GM12878 (cell line): Measurements from ENCODE around the gene OTOGL. TPM values are rescaled to one million over a fixed set of nuclear protein-coding genes. Genes with fewer than 3 reads are reported as not detected.

Experiments
- ATAC-seq: fragments of 200-7000 bp; cut with Tn5 transposase; 3 replicates; pipeline ENCODE4 v1.9.1; 2020; ENCODE audit warnings: mild to moderate bottlenecking, moderate library complexity
- BruUV-seq: library from RNA; stranded (reverse); fragments of 400-500 nt; replicated peaks from 2 replicates; lab custom pipeline; 2021; lab: Mats Ljungman, UMichigan
- CTCF ChIA-PET: fragments of 300-600 bp; sonication (Branson Sonifier 250); formaldehyde crosslinking; extraction: SDS; loops from one replicate; lab custom pipeline; 2021; ENCODE audit warnings: inconsistent platforms; lab: Yijun Ruan, JAX
- POLR2A ChIA-PET: fragments of 350-600 bp; formaldehyde crosslinking; extraction: SDS; loops from one replicate; lab custom pipeline; 2021; ENCODE audit warnings: inconsistent platforms; lab: Charles Lee
- RAD21 ChIA-PET: fragments of 300-600 bp; sonication (Branson Sonifier 250); formaldehyde crosslinking; loops from one replicate; lab custom pipeline; 2023; ENCODE audit warnings: antibody characterized with exemption; ENCODE audit not compliant: unreplicated experiment; lab: Charles Lee
- SMC1A ChIA-PET: fragments of 300-600 bp; sonication (Branson Sonifier 250); formaldehyde crosslinking; loops from one replicate; lab custom pipeline; 2023; ENCODE audit not compliant: unreplicated experiment, uncharacterized antibody; lab: Charles Lee
- DNase-seq: peaks from one replicate; pipeline ENCODE4 v3.0.0-alpha.2; 2011; ENCODE audit warnings: low read depth, low spot score
- FAIRE-seq: peaks from 3 replicates; lab custom pipeline; 2011; peaks lifted over from hg19 to GRCh38; lab: Jason Lieb, UNC
- H2AFZ ChIP-seq: 2 replicates; pipeline ENCODE4 v1.6.0; 2011; ENCODE audit warnings: low read depth, low read length, control low read depth; ENCODE audit not compliant: control insufficient read depth
- H3K27ac ChIP-seq: 2 replicates; pipeline ENCODE4 v1.5.1; 2011; ENCODE audit warnings: control low read depth; ENCODE audit not compliant: control insufficient read depth, insufficient read depth
- H3K27me3 ChIP-seq, 2 experiments: replicated peaks in 1 of 2; 2 replicates each; pipeline versions ENCODE4 v1.6.0 to v1.6.1; 2011; ENCODE audit warnings: low read length in 1 of 2; ENCODE audit not compliant: control insufficient read depth in 2 of 2, insufficient read depth in 2 of 2
- H3K36me3 ChIP-seq, 2 experiments: 2 replicates each; pipeline ENCODE4 v1.5.1; 2011; ENCODE audit warnings: low read length in 1 of 2; ENCODE audit not compliant: control insufficient read depth in 2 of 2, insufficient read depth in 2 of 2
- H3K4me1 ChIP-seq: 2 replicates; pipeline ENCODE4 v1.6.1; 2011; ENCODE audit warnings: mild to moderate bottlenecking, low read length, moderate library complexity, mixed read lengths; ENCODE audit not compliant: control insufficient read depth, insufficient read depth
- H3K4me2 ChIP-seq: 2 replicates; pipeline ENCODE4 v1.6.0; 2011; ENCODE audit warnings: control low read depth; ENCODE audit not compliant: control insufficient read depth, insufficient read depth
- H3K4me3 ChIP-seq: fragments of 200-600 bp; sonication (generic); 2 replicates; pipeline ENCODE4 v1.5.1; 2016
- H3K79me2 ChIP-seq: 2 replicates; pipeline ENCODE4 v1.6.0; 2011; ENCODE audit warnings: low read length; ENCODE audit not compliant: control insufficient read depth, insufficient read depth
- H3K9ac ChIP-seq: 2 replicates; pipeline ENCODE4 v1.8.0; 2011; ENCODE audit warnings: low read length, control low read depth, mixed read lengths; ENCODE audit not compliant: control insufficient read depth, insufficient read depth
- H3K9me3 ChIP-seq: replicated peaks from 3 replicates; pipeline ENCODE4 v1.5.1; 2011; ENCODE audit warnings: mild to moderate bottlenecking, low read length; ENCODE audit not compliant: control insufficient read depth, insufficient read depth
- H4K20me1 ChIP-seq: 2 replicates; pipeline ENCODE4 v1.6.0; 2011; ENCODE audit not compliant: control insufficient read depth, insufficient read depth
- CHD1 ChIP-seq: IDR thresholded peaks from 2 replicates; pipeline ENCODE4 v1.6.1; 2012; ENCODE audit warnings: low read depth, low read length, improper control_type of control experiment
- CREM ChIP-seq: IDR thresholded peaks from 2 replicates; pipeline ENCODE4 v1.6.1; 2014; ENCODE audit warnings: antibody characterized with exemption, low read depth
- CTCF ChIP-seq, 3 experiments: IDR thresholded peaks in 2 of 3; conservative IDR thresholded peaks in 1 of 3; 2 replicates each; pipeline ENCODE4 v1.5.1; 2011; ENCODE audit warnings: low read depth in 3 of 3, low read length in 3 of 3, mild to moderate bottlenecking in 3 of 3, control low read depth in 2 of 3, moderate library complexity in 2 of 3, inconsistent platforms in 1 of 3, mixed read lengths in 1 of 3; ENCODE audit not compliant: control insufficient read depth in 2 of 3, insufficient read depth in 1 of 3; ENCODE audit errors: extremely low read depth in 1 of 3
- HSF1 ChIP-seq: fragments of 150-350 bp; IDR thresholded peaks from 2 replicates; pipeline ENCODE4 v1.6.1; 2014; ENCODE audit warnings: mild to moderate bottlenecking, low read depth, low read length
- JUNB ChIP-seq: IDR thresholded peaks from 2 replicates; pipeline ENCODE4 v1.6.1; 2016; ENCODE audit warnings: antibody characterized with exemption, mild to moderate bottlenecking
- MEF2A ChIP-seq: IDR thresholded peaks from 2 replicates; pipeline ENCODE4 v1.6.1; 2011; ENCODE audit warnings: low read depth, mild to moderate bottlenecking, low read length, moderate library complexity; ENCODE audit not compliant: insufficient read depth
- MTA3 ChIP-seq: IDR thresholded peaks from 2 replicates; pipeline ENCODE4 v1.6.1; 2012; ENCODE audit warnings: low read length, inconsistent platforms, borderline replicate concordance
- RAD21 ChIP-seq: IDR thresholded peaks from 2 replicates; pipeline ENCODE4 v1.6.1; 2011; ENCODE audit warnings: mild to moderate bottlenecking, low read depth, low read length, moderate library complexity; ENCODE audit not compliant: insufficient read depth
- RBBP5 ChIP-seq: fragments of 200-600 bp; sonication (generic); conservative IDR thresholded peaks from 2 replicates; pipeline ENCODE4 v1.6.1; 2016
- SMC3 ChIP-seq: IDR thresholded peaks from 2 replicates; pipeline ENCODE4 v1.6.1; 2011; ENCODE audit warnings: low read length, improper control_type of control experiment, borderline replicate concordance
- SREBF2 ChIP-seq: IDR thresholded peaks from 2 replicates; pipeline ENCODE4 v1.6.1; 2012; ENCODE audit warnings: mild to moderate bottlenecking, low read length
- STAT1 ChIP-seq: fragments of 450-650 bp; conservative IDR thresholded peaks from 2 replicates; pipeline ENCODE4 v1.6.1; 2014; ENCODE audit warnings: antibody characterized with exemption, mild to moderate bottlenecking
- WGBS: methylation state at CpG from one replicate; pipeline ENCODE4 v1.1.6; 2016; ENCODE audit warnings: low lambda C conversion rate; ENCODE audit not compliant: insufficient replicate concordance, insufficient coverage; ENCODE audit errors: missing lambda C conversion rate; 5-methylcytosine and 5-hydroxymethylcytosine counted together
- in situ Hi-C: fragments of 300-500 bp; cut with MboI; formaldehyde crosslinking; loops from 9 replicates; pipeline ENCODE4 v1.14.3; 2018; ENCODE audit warnings: mixed read lengths
- intact Hi-C: fragments of 100-400 bp; cut with micrococcal nuclease; formaldehyde crosslinking; loops from one replicate; pipeline ENCODE4 v1.14.2; 2022; ENCODE audit not compliant: unreplicated experiment
- polyA plus RNA-seq, 11 experiments: library from polyadenylated mRNA; depleted of rRNA in 4 of 11; unstranded in 6 of 11; stranded (reverse) in 5 of 11; fragments of >200 nt; fragmentation: Nextera tagmentation in 4 of 11; fragmentation: Illumina TruSeq in 1 of 11; extraction: Ambion mirVana in 4 of 11; extraction: Trizol in 1 of 11; gene quantifications; 1 replicate in 1 of 11; 2 replicates in 10 of 11; pipeline versions ENCODE4 v1.2.1 to v1.2.3, GENCODE V29; 2011 to 2016; ENCODE audit warnings: inconsistent platforms in 2 of 11, missing spikeins in 2 of 11, low read depth in 1 of 11
- total RNA-seq, 4 experiments: library from RNA; depleted of rRNA in 3 of 4; stranded (reverse); fragments of >200 nt in 3 of 4; fragmentation: Illumina TruSeq in 1 of 4; extraction: Trizol in 1 of 4; gene quantifications; 2 replicates each; pipeline versions ENCODE4 v1.2.1 to v1.2.3, GENCODE V29; 2013 to 2021

The OTOGL gene
- total and polyA plus RNA-seq, 10 of the 15 experiments (the other 5 are each of a cell fraction or from before 2014, with no cell fraction given), result 0.04 to 3.7 (median 0.27) TPM

- no peak for DNase-seq
- intact Hi-C loops (no loop called here), in situ Hi-C loops (no loop called here)
- ATAC-seq, result no peak
- no peak for FAIRE-seq
- H3K4me1 ChIP-seq, result no peaks in the 10 kb centered on the region
- H3K27me3 ChIP-seq, result no peaks in the 10 kb centered on the region
- no peak overlapping the region for H3K9ac ChIP-seq
- ChIA-PET SMC1A (no interaction called here), RAD21 (no interaction called here), CTCF (interaction anchor here (0.6 kb wide), 1 partner anchor 73 kb away, joined by 3 read pairs; no protein-coding TSS in a partner anchor), POLR2A (no interaction called here)
- H3K27ac ChIP-seq, result no peak overlapping the region
- no peaks in the 10 kb centered on the region for H3K9me3 ChIP-seq
- no TSS peak for BruUV-seq
- no peaks in the 10 kb centered on the region for H3K36me3 ChIP-seq
- H4K20me1 ChIP-seq, result no peaks in the 10 kb centered on the region
- no peak overlapping the region for H3K4me3 ChIP-seq
- no peak overlapping the region for H3K4me2 ChIP-seq
- H3K79me2 ChIP-seq, result no peaks in the 10 kb centered on the region
- H2AFZ ChIP-seq, result no peak overlapping the region
- TF ChIP-seq STAT1, result no peak
- TF ChIP-seq RBBP5, result no peak
- no peak for TF ChIP-seq SMC3
- TF ChIP-seq MTA3, result no peak
- 33% methylated on average over 2 of the region's 2 CpGs for WGBS
These were observed 34.4 kb upstream of the OTOGL start for GRCh38 chr12:80064951-80065350.

GRCh38 chr12:80068173-80068572 lies 31.2 kb upstream of the OTOGL start:
- ChIA-PET POLR2A (no interaction called here), CTCF (interaction anchor here (0.7 kb wide), 1 partner anchor 98 kb away, joined by 3 read pairs; no protein-coding TSS in a partner anchor), RAD21 (no interaction called here), SMC1A (interaction anchor here (0.6 kb wide), 1 partner anchor 418 kb away, joined by 4 read pairs; no protein-coding TSS in a partner anchor)
- ATAC-seq, result peak; percentile 29; the same call in 2 of the 3 replicates
- TF ChIP-seq CTCF (IDR thresholded peaks at IDR 0.05 in 2 of 3, conservative IDR thresholded peaks at IDR 0.05 in 1 of 3; ENCODE audit: control insufficient read depth in 2 of 3, extremely low read depth in 1 of 3, insufficient read depth in 1 of 3, low read depth in 3 of 3, low read length in 3 of 3), result peak in 1 of 3 experiments; percentile 22; a peak in 1 of 6 replicates
- no peak for TF ChIP-seq CREM
- no peak for TF ChIP-seq RAD21
- no peak for TF ChIP-seq CHD1
- no peak for TF ChIP-seq MEF2A
- TF ChIP-seq JUNB, result no peak
- no peak for TF ChIP-seq SREBF2
- no peak for TF ChIP-seq HSF1
- Histone ChIP-seq H3K27me3 (no peaks in the 10 kb centered on the region), H3K27ac (no peak overlapping the region), H3K9me3 (no peaks in the 10 kb centered on the region), H4K20me1 (no peaks in the 10 kb centered on the region), H3K4me3 (no peak overlapping the region), H3K36me3 (no peaks in the 10 kb centered on the region), H3K79me2 (no peaks in the 10 kb centered on the region), H3K4me2 (no peak overlapping the region), H2AFZ (no peak overlapping the region), H3K4me1 (no peaks in the 10 kb centered on the region), H3K9ac (no peak overlapping the region)
- WGBS, result 0% methylated on average over 2 of the region's 2 CpGs
- BruUV-seq, result no TSS peak
- FAIRE-seq, result no peak
- no peak for DNase-seq
- in situ Hi-C loops, result no loop called here
- intact Hi-C loops, result no loop called here
